Small intestine (tissue), 7 donors: ENCODE data around the gene CFB. TPM values are rescaled to one million over a fixed set of nuclear protein-coding genes. Genes with fewer than 3 reads are reported as not detected.
"Not testable (repeated sequence)": the region's sequence is repeated elsewhere in the genome, so short reads cannot be mapped to it uniquely, and the experiment has no call there.

ENCODE experiments used
- DNase-seq, 2 donors: peaks; one replicate each; pipeline versions ENCODE4 v3.0.0 to v3.0.0-alpha.2; 2013
- FAIRE-seq: peaks from 2 replicates; lab custom pipeline; 2012; peaks lifted over from hg19 to GRCh38; lab: Jason Lieb, UNC
- H3K27ac ChIP-seq, 3 donors: one replicate each; pipeline ENCODE4 v1.5.1; 2013; ENCODE audit warnings: low read length in 2 of 3, mild to moderate bottlenecking in 2 of 3, control low read depth in 1 of 3, inconsistent platforms in 1 of 3, low read depth in 1 of 3, moderate library complexity in 1 of 3
- H3K27me3 ChIP-seq, 3 donors: one replicate each; pipeline ENCODE4 v1.6.1; 2013; ENCODE audit warnings: low read length in 3 of 3, inconsistent platforms in 1 of 3; ENCODE audit not compliant: control insufficient read depth in 3 of 3, insufficient read depth in 3 of 3
- H3K36me3 ChIP-seq, 3 donors: one replicate each; pipeline ENCODE4 v1.6.1; 2013; ENCODE audit warnings: low read length in 3 of 3, inconsistent platforms in 1 of 3, low read depth in 1 of 3, mild to moderate bottlenecking in 1 of 3, moderate library complexity in 1 of 3; ENCODE audit not compliant: control insufficient read depth in 3 of 3, insufficient read depth in 2 of 3
- H3K4me1 ChIP-seq, 3 donors: one replicate each; pipeline ENCODE4 v1.6.1; 2013; ENCODE audit warnings: low read length in 2 of 3, inconsistent platforms in 1 of 3, low read depth in 1 of 3, mild to moderate bottlenecking in 1 of 3, moderate library complexity in 1 of 3; ENCODE audit not compliant: control insufficient read depth in 3 of 3, insufficient read depth in 2 of 3
- H3K4me3 ChIP-seq, 3 donors: one replicate each; pipeline ENCODE4 v1.5.1; 2013; ENCODE audit warnings: low read length in 3 of 3, control low read depth in 1 of 3, inconsistent platforms in 1 of 3, low read depth in 1 of 3, mild to moderate bottlenecking in 1 of 3, moderate library complexity in 1 of 3
- H3K9me3 ChIP-seq, 2 donors: one replicate each; pipeline ENCODE4 v1.6.1; 2013; ENCODE audit warnings: low read depth in 1 of 2, low read length in 1 of 2; ENCODE audit not compliant: control insufficient read depth in 2 of 2, insufficient read depth in 1 of 2
- WGBS, 3 donors: extraction: QIAGEN DNeasy Blood & Tissue Kit; methylation state at CpG; one replicate each; pipeline ENCODE4 v1.1.7; 2013; 5-methylcytosine and 5-hydroxymethylcytosine counted together
- polyA plus RNA-seq, 4 donors: library from polyadenylated mRNA; stranded (reverse) in 3 of 4; unstranded in 1 of 4; fragments of 200-250 nt in 3 of 4; fragments of 120-200 nt in 1 of 4; gene quantifications; one replicate each; pipeline versions ENCODE4 v1.2.1 to v1.2.3, GENCODE V29; 2013
- donor health status: healthy with polysubstance abuse.
- donor health status: control.
- donor health status: control.
- donor health status: Bipolar disorder and iron deficiency.
- donor health status: healthy.

Gene CFB
- polyA plus RNA-seq, 4 donors, result 38.7 to 141 (median 80.6) TPM

DNA sequence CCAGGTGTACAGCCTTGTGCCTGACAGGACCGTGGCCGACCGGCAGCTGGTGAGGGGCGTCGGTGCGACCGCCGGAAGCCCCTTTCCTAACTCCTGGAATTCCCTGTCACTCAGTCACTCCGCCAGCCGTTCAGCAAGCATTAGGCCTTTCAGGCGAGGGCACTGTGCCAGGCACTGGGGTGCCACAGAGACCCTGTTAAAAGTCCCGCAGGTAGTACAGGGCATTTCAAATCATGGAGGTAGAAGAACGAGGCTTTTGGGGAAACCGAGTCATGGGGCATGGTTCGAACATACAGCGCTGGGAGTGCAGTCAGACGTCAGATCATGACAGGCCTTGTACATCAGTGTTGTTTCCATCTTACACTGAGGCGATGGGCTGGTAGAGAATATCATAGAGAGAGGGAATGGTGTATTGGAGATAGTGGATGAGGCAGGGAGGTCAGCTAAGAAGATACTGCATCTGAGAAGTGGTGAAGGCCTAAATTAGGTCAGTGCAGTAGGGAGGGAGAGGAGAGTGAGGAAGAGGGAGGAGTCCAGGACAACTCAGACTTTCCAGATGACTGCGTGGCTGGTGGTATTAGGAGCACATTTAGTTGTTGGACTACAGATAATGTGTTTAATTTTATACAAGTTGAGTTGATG, 26.9 kb downstream of the CFB start:
- FAIRE-seq (no peak), DNase-seq (no peak)
- WGBS, 3 donors, result 5 to 7% (median 5%) methylated on average over 19 of the region's 19 CpGs
- H3K4me1 ChIP-seq, result peaks cover 2 to 19% (median 7%) of the 10 kb centered on the region in 3 donors
- peak overlapping the region; percentile 64 to 77 (median 66) for H3K4me3 ChIP-seq
- peaks cover 0 to 3% of the 10 kb centered on the region in 2 donors for H3K9me3 ChIP-seq
- H3K36me3 ChIP-seq, result peaks cover 1 to 48% (median 16%) of the 10 kb centered on the region in 3 donors
- H3K27ac ChIP-seq, result peak overlapping the region; percentile 69 to 99 (median 94)
- no peaks in the 10 kb centered on the region for H3K27me3 ChIP-seq

DNA sequence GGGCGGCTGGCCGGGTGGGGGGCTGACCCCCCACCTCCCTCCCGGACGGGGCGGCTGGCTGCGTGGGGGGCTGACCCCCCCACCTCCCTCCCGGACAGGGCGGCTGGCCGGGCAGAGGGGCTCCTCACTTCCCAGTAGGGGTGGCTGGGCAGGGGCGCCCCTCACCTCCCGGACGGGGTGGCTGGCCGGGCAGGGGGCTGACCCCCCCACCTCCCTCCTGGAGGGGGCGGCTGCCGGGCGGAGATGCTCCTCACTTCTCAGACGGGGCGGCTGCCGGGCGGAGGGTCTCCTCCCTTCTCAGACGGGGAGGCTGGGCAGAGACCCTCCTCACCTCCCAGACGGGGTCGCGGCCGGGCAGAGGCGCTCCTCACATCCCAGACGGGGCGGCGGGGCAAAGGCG, 30.2 kb downstream of the CFB start:
- not testable (repeated sequence) for DNase-seq, FAIRE-seq
- WGBS, 3 donors, result 93 to 97% (median 97%) methylated on average over 7 to 30 of the region's 30 CpGs

DNA sequence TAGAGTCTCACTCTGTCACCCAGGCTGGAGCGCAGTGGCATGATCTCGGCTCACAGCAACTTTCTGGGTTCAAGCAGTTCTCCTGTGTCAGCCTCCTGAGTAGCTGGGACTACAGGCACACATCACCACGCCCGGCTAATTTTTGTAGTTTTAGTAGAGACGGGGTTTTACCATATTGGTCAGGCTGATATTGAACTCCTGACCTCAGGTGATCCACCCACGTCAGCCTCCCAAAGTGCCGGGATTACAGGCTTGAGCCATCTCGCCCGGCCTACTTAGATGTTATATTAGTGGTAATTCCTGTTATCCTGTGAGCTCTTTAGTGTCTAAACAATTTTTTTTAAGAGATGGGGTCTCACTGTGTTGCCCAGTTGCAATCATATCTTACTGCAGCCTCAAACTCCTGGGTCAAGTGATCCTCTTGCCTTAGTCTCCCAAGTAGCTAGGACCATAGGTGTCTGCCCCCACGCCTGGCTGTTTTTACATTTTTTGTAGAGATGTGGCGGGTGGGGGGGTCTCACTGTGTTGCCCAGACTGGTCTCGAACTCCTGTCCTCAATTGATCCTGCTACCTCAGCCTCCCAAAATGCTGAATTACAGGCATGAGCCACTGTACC, 32.0 kb downstream of the CFB start:
- FAIRE-seq (no peak), DNase-seq (no peak)
- Histone ChIP-seq H3K4me1 (peaks cover 0 to 11% (median 3%) of the 10 kb centered on the region in 3 donors), H3K4me3 (no peak overlapping the region), H3K27ac (no peak overlapping the region), H3K27me3 (no peaks in the 10 kb centered on the region), H3K36me3 (peaks cover 0 to 28% (median 0%) of the 10 kb centered on the region in 3 donors), H3K9me3 (peaks cover 0 to 3% of the 10 kb centered on the region in 2 donors)
- 93 to 96% (median 96%) methylated on average over 12 of the region's 12 CpGs for WGBS, 3 donors

More for the DNA sequence above, 30.2 kb downstream of the CFB start:
- not testable (repeated sequence) for H3K9me3 ChIP-seq, H3K4me3 ChIP-seq, H3K27me3 ChIP-seq, H3K27ac ChIP-seq
- Histone ChIP-seq H3K36me3 (peaks cover 0 to 31% (median 0%) of the 10 kb centered on the region in 3 donors), H3K4me1 (peaks cover 0 to 17% (median 4%) of the 10 kb centered on the region in 3 donors)

- no peak for FAIRE-seq
- no peaks in the 10 kb centered on the region for H3K27me3 ChIP-seq
- 88 to 98% (median 89%) methylated on average over 5 of the region's 5 CpGs for WGBS, 3 donors
- peaks cover 0 to 2% (median 0%) of the 10 kb centered on the region in 3 donors for H3K4me1 ChIP-seq
- H3K36me3 ChIP-seq, result peaks cover 0 to 27% (median 0%) of the 10 kb centered on the region in 3 donors
- H3K27ac ChIP-seq, result no peak overlapping the region
- no peak overlapping the region for H3K4me3 ChIP-seq
- DNase-seq, result no peak
- H3K9me3 ChIP-seq, result peaks cover 0 to 3% of the 10 kb centered on the region in 2 donors
Measured at GRCh38 chr6:31978831-31979230, 32.9 kb downstream of the CFB start.

GRCh38 chr6:31979238-31979898, 33.5 kb downstream of the CFB start:
- peaks cover 0 to 3% of the 10 kb centered on the region in 2 donors for H3K9me3 ChIP-seq
- H3K4me3 ChIP-seq, result no peak overlapping the region
- no peak for FAIRE-seq
- no peak for DNase-seq
- no peaks in the 10 kb centered on the region for H3K27me3 ChIP-seq
- H3K27ac ChIP-seq, result no peak overlapping the region
- H3K4me1 ChIP-seq, result no peaks in the 10 kb centered on the region
- peaks cover 0 to 25% (median 0%) of the 10 kb centered on the region in 3 donors for H3K36me3 ChIP-seq
- 87 to 94% (median 94%) methylated on average over 3 of the region's 3 CpGs for WGBS, 3 donors

DNA sequence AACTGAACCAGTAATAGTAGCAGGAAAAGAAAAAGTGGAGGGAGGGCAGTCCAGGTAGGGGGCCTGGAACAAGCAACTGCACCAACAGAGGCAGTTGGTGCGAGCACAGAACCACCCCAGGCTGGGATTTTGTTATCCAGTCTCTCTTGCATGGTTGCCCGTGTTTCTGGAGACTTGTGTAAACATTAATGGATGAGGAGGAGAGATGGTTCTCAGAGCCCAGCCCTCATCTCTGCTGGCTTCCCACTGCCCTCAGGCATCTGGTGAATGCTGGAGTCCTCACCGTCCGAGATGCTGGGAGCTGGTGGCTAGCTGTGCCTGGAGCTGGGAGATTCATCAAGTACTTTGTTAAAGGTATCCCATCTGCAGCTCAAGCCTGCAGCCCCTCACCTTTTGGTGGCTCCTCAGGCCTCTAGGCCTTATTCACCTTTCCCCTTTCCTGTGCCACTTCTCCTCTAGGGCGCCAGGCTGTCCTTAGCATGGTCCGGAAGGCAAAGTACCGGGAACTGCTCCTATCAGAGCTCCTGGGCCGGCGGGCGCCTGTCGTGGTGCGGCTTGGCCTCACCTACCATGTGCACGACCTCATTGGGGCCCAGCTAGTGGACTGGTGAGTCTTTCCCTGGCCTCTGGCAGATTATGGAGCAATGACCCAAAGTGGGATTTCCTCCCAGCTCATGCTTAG, 34.4 kb downstream of the CFB start:
- H3K4me3 ChIP-seq, H3K27me3 ChIP-seq, H3K4me1 ChIP-seq, FAIRE-seq, H3K27ac ChIP-seq, DNase-seq, H3K9me3 ChIP-seq: not testable (repeated sequence)
- WGBS, 3 donors, result 90 to 92% (median 91%) methylated on average over 11 to 13 of the region's 13 CpGs
- H3K36me3 ChIP-seq, result peaks cover 0 to 19% (median 0%) of the 10 kb centered on the region in 3 donors

GRCh38 chr6:31980998-31981397, 35.1 kb downstream of the CFB start:
- WGBS, 3 donors, result no CpG with 5 or more reads among the region's 5 CpGs
- not testable (repeated sequence) for H3K9me3 ChIP-seq, FAIRE-seq, H3K4me1 ChIP-seq, H3K27ac ChIP-seq, H3K27me3 ChIP-seq, H3K4me3 ChIP-seq, DNase-seq
- peaks cover 0 to 19% (median 0%) of the 10 kb centered on the region in 3 donors for H3K36me3 ChIP-seq

GRCh38 chr6:31981744-31982143, 35.8 kb downstream of the CFB start, which contains the start of gene C4A:
Gene C4A (plus strand): TSS chr6:31982057. CDS start chr6:31982108, 51 bp downstream.
- H3K27me3 ChIP-seq, H3K4me1 ChIP-seq, H3K9me3 ChIP-seq, H3K4me3 ChIP-seq, FAIRE-seq, DNase-seq, H3K27ac ChIP-seq: not testable (repeated sequence)
- H3K36me3 ChIP-seq, result peaks cover 0 to 17% (median 0%) of the 10 kb centered on the region in 3 donors
- no CpG with 5 or more reads among the region's 7 CpGs for WGBS, 3 donors
